ENCODE measurements around the gene GEMIN5. TPM values are rescaled to one million over a fixed set of nuclear protein-coding genes. Genes with fewer than 3 reads are reported as not detected.
"Not testable (repeated sequence)": the region's sequence is repeated elsewhere in the genome, so short reads cannot be mapped to it uniquely, and the experiment has no call there.

The GEMIN5 gene
- total RNA-seq, 1 donor from 2014 or later: 18.8 TPM

DNA sequence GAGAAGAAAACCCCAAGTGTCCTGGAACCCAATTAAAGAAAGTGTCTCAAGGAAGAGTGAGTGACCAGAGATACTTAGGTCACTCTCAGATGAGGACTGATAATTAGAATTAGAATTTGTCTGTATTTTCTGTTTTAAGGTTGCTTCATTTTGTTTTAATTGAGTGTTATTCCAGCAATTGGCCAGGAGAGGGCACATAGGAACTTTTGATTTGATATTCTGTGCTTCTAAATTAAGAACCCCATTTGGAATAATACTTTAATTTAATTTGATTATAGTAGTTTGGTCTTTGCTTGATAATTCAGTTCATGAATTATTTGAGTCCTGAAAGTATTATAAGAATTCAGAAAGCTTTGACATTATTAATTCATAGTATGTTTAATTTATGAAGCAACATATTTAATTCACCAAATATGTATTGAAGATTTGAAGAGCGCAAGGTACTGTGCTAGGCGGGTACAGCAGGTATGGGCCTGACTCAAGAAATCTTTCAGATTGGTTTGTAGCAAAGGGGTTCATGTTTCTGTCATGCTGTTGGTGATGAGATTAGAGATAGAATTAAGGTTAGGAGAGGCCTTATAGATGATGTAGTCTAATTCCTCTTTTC lies 7.8 kb upstream of the GEMIN5 start:
- DNase-seq (ENCODE audit: low spot score in 2 of 2) (peak in 1 of 2 donors; percentile 21), FAIRE-seq (peak; percentile 90)

GRCh38 chr5:154944716-154945115 lies 6.7 kb upstream of the GEMIN5 start:
- DNase-seq (ENCODE audit: low spot score in 2 of 2): no peak
- FAIRE-seq: no peak

DNA sequence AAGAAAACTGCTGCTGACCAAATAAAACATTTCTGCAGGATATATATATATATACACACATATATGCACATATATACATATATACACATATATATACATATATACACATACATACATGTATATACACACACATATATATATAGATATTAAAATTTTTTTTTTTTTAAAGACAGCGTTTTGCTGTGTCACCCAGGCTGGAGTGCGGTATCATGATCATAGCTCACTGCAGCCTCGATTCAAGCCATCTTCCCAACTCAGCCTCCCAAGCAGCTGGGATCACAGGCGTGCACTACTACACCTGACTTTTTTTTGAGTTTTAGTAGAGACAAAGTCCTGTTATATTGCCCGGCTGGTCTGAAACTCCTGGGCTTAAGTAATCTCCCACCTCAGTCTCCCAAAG lies 5.5 kb upstream of the GEMIN5 start:
- FAIRE-seq (no peak), DNase-seq (ENCODE audit: low spot score in 2 of 2) (no peak)

GRCh38 chr5:154940772-154941620 lies 3.0 kb upstream of the GEMIN5 start, which contains the start of gene MRPL22:
TSS of gene MRPL22 (plus strand) at chr5:154941073. CDS start at chr5:154941111, 38 bp downstream.
- FAIRE-seq (no peak), DNase-seq (ENCODE audit: low spot score in 2 of 2) (peak; percentile 82)

DNA sequence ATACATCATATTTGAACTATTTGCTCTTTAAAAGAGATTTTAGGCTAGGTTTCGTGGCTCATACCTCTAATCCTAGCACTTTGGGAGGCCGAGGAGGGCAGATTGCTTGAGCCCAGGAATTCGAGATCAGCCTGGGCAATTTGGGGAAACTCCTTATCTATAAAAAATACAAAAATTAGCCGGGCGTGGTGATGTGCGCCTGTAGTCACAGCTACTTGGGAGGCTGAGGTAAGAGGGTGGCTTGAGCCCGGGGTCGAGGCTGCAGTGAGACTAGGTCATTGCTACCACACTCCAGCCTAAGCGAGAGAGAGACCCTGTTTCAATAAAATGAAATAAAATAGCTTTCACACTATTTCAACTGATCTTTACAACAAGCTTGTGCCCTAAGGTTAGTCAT lies 2.4 kb upstream of the GEMIN5 start:
- DNase-seq (ENCODE audit: low spot score in 2 of 2) (no peak), FAIRE-seq (no peak)

DNA sequence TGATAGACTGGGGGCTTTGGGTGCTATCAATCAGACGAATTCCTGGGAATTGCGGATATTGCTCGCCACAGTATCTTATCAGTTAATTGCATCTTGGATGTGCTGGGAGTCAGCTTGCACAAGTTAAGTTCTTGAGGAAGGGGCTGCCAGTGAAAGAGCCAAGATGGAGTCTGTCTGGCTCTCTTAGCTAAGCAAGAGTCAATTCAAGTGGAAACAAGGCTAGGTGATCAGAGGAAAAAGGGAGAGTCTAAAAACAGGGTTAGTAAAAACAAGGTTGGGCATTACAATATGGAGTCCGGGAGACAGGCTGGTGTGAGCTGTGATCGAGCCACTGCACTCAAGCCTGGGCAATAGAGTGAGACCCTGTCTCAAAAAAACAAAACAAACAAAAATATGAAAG lies 1.4 kb upstream of the GEMIN5 start:
- not testable (repeated sequence) for DNase-seq (ENCODE audit: low spot score in 2 of 2); FAIRE-seq

GRCh38 chr5:154937186-154937717 lies 759 bp downstream of the GEMIN5 start:
- DNase-seq (ENCODE audit: low spot score in 2 of 2): no peak
- FAIRE-seq: no peak

DNA sequence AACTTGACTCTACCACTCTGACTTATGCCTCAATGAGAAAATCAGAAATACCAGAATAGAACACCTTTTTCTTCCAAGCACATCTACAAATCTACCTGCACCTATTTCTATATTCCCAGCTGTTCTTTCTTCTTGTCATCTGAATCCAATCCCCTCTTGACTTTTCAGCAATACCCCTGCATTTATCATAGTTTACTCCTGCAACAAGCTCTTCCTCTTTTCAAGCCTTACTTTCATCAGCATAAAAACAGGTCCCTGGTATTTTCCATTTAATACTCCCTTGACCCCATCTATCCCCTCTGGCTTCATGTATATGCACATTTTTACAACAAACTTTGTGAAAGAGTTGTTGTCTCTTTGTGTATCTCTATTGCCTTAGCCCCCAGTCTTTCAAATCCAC lies 3.1 kb downstream of the GEMIN5 start:
- no peak for FAIRE-seq
- DNase-seq (ENCODE audit: low spot score in 2 of 2): no peak

GRCh38 chr5:154933537-154933936 lies 4.5 kb downstream of the GEMIN5 start:
- DNase-seq (ENCODE audit: low spot score in 2 of 2): no peak
- FAIRE-seq: no peak

GRCh38 chr5:154923441-154924430 lies 14.3 kb downstream of the GEMIN5 start:
- DNase-seq (ENCODE audit: low spot score in 2 of 2) (no peak), FAIRE-seq (peak; percentile 8)

- FAIRE-seq (no peak), DNase-seq (ENCODE audit: low spot score in 2 of 2) (no peak)
These were observed 20.3 kb downstream of the GEMIN5 start for GRCh38 chr5:154917757-154918156.

DNA sequence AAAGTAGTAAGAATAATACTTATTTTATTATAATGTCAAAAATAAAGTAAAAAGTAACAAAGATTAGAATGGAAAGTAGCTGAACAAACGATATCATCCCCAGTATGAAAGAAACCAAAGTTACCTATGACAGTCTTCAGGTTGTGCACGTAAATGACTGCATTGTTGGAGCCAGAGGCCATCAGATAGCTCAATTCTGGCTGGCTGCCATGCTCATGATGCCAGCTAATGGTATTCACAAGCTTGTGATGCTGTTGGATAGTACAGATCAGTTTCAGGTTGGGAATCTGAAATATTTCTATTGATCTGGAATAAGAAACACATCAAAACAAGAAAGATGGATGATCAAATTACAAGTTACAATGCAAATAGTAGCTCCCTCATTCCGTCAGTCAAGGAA lies 21.1 kb downstream of the GEMIN5 start:
- FAIRE-seq: no peak

DNA sequence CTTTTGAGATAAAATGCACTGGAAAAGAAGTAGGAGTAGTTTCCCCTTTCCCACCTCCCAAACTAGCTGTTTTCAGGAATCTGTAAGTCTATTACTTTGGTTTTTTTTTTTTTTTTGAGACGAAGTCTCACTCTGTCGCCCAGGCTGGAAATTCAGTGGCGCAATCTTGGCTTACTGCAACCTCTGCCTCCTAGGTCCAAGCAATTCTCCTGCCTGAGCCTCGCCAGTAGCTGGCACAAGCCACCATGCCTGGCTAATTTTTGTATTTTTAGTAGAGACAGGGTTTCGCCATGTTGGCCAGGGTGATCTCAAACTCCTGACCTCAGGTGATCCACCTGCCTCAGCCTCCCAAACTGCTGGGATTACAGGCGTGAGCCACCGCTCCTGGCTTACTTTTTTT lies 32.4 kb downstream of the GEMIN5 start:
- DNase-seq (ENCODE audit: low spot score in 2 of 2); FAIRE-seq: not testable (repeated sequence)

More for the DNA sequence above, 21.1 kb downstream of the GEMIN5 start:
- no peak for DNase-seq (ENCODE audit: low spot score in 2 of 2)

DNA sequence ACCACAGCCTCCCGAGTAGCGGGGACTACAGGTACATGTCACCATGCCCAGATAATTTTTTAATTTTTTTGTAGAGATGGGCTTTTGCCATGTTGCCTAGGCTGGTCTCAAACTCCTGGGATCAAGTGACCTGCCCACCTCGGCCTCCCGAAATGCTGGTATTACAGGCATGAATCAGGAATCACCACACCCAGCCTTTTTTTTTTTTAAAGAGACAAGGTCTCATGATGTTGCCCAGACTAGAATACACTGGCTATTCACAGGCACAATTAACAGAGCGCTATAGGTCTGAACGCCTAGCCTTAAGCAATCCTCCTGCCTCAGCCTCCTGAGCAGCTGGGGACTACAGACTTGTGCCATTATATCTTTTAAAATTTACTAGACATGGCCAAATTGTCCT lies 36.1 kb downstream of the GEMIN5 start:
- DNase-seq (ENCODE audit: low spot score in 2 of 2) (no peak), FAIRE-seq (no peak)

DNA sequence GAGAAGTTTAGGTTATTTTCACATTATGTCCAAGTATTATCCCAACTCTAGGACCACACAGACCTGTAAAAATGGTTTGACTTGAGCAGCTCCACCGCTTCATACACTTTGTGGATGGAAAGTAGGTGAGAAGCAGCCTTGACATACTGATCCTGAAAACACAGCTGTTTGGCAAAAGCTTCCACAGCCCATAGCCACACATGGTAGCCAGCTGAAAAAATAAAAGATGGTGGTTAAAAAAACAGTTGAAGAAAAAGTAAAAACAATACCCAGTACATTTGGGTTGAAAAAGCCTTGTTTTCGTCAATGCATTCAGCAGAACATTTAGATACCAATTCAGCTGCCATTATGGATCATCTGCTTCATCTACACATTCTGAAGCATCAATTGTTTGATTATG lies 36.7 kb downstream of the GEMIN5 start:
- FAIRE-seq: no peak
- DNase-seq (ENCODE audit: low spot score in 2 of 2): no peak

DNA sequence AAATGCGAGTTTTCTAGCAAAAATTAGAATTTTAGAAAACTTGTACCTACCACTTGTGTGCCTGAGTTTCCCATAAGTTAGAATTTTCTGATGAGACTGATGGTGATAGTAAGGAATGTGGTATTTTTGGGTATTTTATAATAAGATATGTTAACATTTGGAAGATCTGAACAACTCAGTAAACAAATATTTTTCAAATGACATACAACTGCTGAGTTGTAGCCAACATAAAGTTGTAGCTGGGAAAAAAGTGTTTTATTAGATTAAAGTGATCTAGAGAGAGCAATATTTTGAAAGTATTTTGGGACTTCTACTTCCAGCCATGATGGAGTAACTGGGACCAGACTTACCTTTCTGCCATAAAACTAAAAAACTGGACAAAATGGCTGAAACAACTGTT lies 37.9 kb downstream of the GEMIN5 start:
- DNase-seq (ENCODE audit: low spot score in 2 of 2): no peak
- FAIRE-seq: no peak

- FAIRE-seq (no peak), DNase-seq (ENCODE audit: low spot score in 2 of 2) (no peak)
These were observed 38.7 kb downstream of the GEMIN5 start for GRCh38 chr5:154899151-154899816.

DNA sequence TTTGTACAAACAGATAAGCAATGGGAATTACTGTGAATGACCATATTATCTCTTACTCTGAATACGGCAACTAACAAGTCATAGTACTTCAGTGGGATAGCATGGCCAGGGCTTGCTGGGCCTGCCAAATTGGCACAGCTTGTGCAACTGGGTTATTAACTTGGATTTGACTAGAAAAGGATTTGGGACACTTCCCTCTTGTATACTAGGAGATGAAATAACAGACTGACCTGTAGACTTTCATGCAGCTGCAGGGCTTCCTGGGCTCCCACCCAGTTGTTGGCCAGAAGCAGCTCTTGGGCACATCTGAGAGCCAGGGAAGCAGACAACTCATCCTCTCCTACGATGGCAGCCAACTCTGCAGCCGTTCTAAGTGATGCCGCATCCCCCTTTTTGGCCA lies 39.8 kb downstream of the GEMIN5 start:
- FAIRE-seq (no peak), DNase-seq (ENCODE audit: low spot score in 2 of 2) (no peak)

DNA sequence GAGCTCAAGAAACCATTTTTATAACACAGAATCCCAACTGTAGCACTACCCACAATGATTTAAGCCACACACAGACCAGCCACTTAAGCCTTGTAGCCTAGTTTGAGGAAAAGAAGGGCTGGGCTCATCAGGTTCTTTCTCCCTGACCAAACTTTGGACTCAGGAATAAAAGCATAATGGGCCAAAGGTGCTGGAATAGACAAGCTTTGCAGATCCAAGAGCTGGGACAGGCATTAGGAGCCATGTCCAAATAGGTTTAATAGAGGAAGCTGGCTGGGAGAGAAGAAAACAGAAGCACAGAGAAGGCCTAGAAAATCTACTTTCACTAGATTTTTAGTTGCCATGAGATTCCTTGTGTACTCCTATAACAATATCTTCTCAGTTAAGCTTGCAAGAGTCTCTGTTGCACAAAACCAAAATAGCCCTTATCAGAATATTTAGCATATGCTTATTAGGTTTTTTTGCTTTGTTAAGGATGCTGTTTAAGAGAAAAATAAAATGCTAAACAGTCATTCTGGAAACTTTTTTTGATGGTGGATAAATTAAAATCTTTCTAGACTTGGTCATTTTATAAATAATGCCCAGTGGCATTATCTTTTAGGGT lies 41.3 kb downstream of the GEMIN5 start:
- DNase-seq (ENCODE audit: low spot score in 2 of 2) (no peak), FAIRE-seq (no peak)
